SK-N-SH (cell line): Measurements from ENCODE around the gene MFAP1. TPM values are rescaled to one million over a fixed set of nuclear protein-coding genes. Genes with fewer than 3 reads are reported as not detected.

Experiments
- CTCF ChIA-PET: fragments of 300-600, 350-600 bp; formaldehyde crosslinking; extraction: SDS; loops from one replicate; lab custom pipeline; 2021; lab: Yijun Ruan, JAX
- POLR2A ChIA-PET: fragments of 350-600 bp; sonication (Branson Sonifier 250); formaldehyde crosslinking; extraction: SDS; loops from one replicate; lab custom pipeline; 2020; ENCODE audit warnings: antibody characterized with exemption, inconsistent platforms; lab: Yijun Ruan, JAX
- DNase-seq: peaks from one replicate; pipeline ENCODE4 v3.0.0; 2012
- H2AFZ ChIP-seq: fragments of 200-600 bp; sonication (generic); 2 replicates; pipeline ENCODE4 v1.8.1; 2016; ENCODE audit warnings: antibody characterized with exemption, mild to moderate bottlenecking, low read depth
- H3F3A ChIP-seq: fragments of 200-600 bp; sonication (generic); replicated peaks from 2 replicates; pipeline ENCODE3; 2016; ENCODE audit warnings: antibody characterized with exemption, mild to moderate bottlenecking; ENCODE audit not compliant: insufficient read depth
- H3K27ac ChIP-seq, 2 experiments: fragments of 200-500 bp in 1 of 2; fragments of 200-600 bp in 1 of 2; sonication (Bioruptor generic) in 1 of 2; sonication (generic), shearing (Covaris generic) in 1 of 2; 2 replicates each; pipeline versions ENCODE4 v1.5.1 to v1.6.1; 2014 to 2016; ENCODE audit warnings: low read depth in 2 of 2, inconsistent platforms in 1 of 2, low read length in 1 of 2, mild to moderate bottlenecking in 1 of 2, mixed read lengths in 1 of 2
- H3K27me3 ChIP-seq: fragments of 200-600 bp; sonication (generic), shearing (Covaris generic); 2 replicates; pipeline ENCODE4 v1.6.1; 2016; ENCODE audit warnings: mixed run types; ENCODE audit not compliant: insufficient read depth
- H3K36me3 ChIP-seq, 2 experiments: fragments of 200-500 bp in 1 of 2; fragments of 200-600 bp in 1 of 2; sonication (Bioruptor generic) in 1 of 2; sonication (generic) in 1 of 2; replicated peaks in 1 of 2; 2 replicates each; pipeline versions ENCODE3 to v1.5.1; 2014 to 2016; ENCODE audit warnings: low read length in 1 of 2, mild to moderate bottlenecking in 1 of 2; ENCODE audit not compliant: insufficient read depth in 2 of 2, control insufficient read depth in 1 of 2
- H3K4me1 ChIP-seq, 2 experiments: fragments of 200-500 bp in 1 of 2; fragments of 200-600 bp in 1 of 2; sonication (Bioruptor generic) in 1 of 2; sonication (generic), shearing (Covaris generic) in 1 of 2; 2 replicates each; pipeline versions ENCODE4 v1.5.1 to v1.6.1; 2014 to 2016; ENCODE audit warnings: low read depth in 1 of 2, low read length in 1 of 2, mixed run types in 1 of 2; ENCODE audit not compliant: insufficient read depth in 2 of 2, control insufficient read depth in 1 of 2
- H3K4me2 ChIP-seq: fragments of 200-600 bp; sonication (generic), shearing (Covaris generic); 2 replicates; pipeline ENCODE4 v1.6.1; 2017; ENCODE audit warnings: mixed run types
- H3K4me3 ChIP-seq, 2 experiments: fragments of 200-500 bp in 1 of 2; fragments of 200-600 bp in 1 of 2; sonication (Bioruptor generic) in 1 of 2; sonication (generic), shearing (Covaris generic) in 1 of 2; 2 replicates each; pipeline versions ENCODE4 v1.5.1 to v1.8.1; 2014 to 2016; ENCODE audit warnings: low read depth in 2 of 2, inconsistent platforms in 1 of 2, low read length in 1 of 2, mild to moderate bottlenecking in 1 of 2, mixed read lengths in 1 of 2, moderate library complexity in 1 of 2
- H3K79me2 ChIP-seq: fragments of 200-600 bp; sonication (generic); 2 replicates; pipeline ENCODE4 v1.8.1; 2017; ENCODE audit warnings: mild to moderate bottlenecking; ENCODE audit not compliant: insufficient read depth
- H3K9ac ChIP-seq: fragments of 200-600 bp; sonication (generic); 2 replicates; pipeline ENCODE4 v1.6.1; 2017; ENCODE audit warnings: mixed run types
- H3K9me2 ChIP-seq: fragments of 200-600 bp; sonication (generic); 2 replicates; pipeline ENCODE4 v1.6.1; 2017; ENCODE audit warnings: mixed run types
- H3K9me3 ChIP-seq: fragments of 200-600 bp; sonication (generic); 2 replicates; pipeline ENCODE4 v1.6.1; 2017; ENCODE audit warnings: mixed run types, mild to moderate bottlenecking, moderate library complexity
- H4K20me1 ChIP-seq: fragments of 200-600 bp; sonication (generic); 2 replicates; pipeline ENCODE4 v1.6.1; 2017; ENCODE audit warnings: mild to moderate bottlenecking, mixed run types; ENCODE audit not compliant: insufficient read depth
- EP300 ChIP-seq, 2 experiments: IDR thresholded peaks; 2 replicates each; pipeline versions ENCODE4 v1.4.0 to v1.6.1; 2012; ENCODE audit warnings: borderline replicate concordance in 1 of 2, low read depth in 1 of 2, low read length in 1 of 2
- EZH2phosphoT487 ChIP-seq: fragments of 200-600 bp; sonication (generic); IDR thresholded peaks from 2 replicates; pipeline ENCODE4 v1.6.1; 2017; ENCODE audit warnings: low read depth, mixed run types, mild to moderate bottlenecking, antibody characterized with exemption, moderate library complexity, borderline replicate concordance
- FOSL2 ChIP-seq: IDR thresholded peaks from 2 replicates; pipeline ENCODE4 v1.4.0; 2012; ENCODE audit warnings: low read depth, mild to moderate bottlenecking, moderate library complexity, borderline replicate concordance
- FOXJ3 ChIP-seq: sonication (generic); formaldehyde crosslinking; IDR thresholded peaks from 2 replicates; pipeline ENCODE4 v1.5.1; 2020; ENCODE audit warnings: mild to moderate bottlenecking, missing genetic modification reagents
- GABPA ChIP-seq: IDR thresholded peaks from 2 replicates; pipeline ENCODE4 v1.4.0; 2012; ENCODE audit warnings: low read depth, mild to moderate bottlenecking
- JUND ChIP-seq: IDR thresholded peaks from 2 replicates; pipeline ENCODE4 v1.4.0; 2012
- POLR2AphosphoS5 ChIP-seq: IDR thresholded peaks from 2 replicates; pipeline ENCODE4 v1.6.1; 2012; ENCODE audit warnings: low read depth, low read length
- RCOR1 ChIP-seq: fragments of 150-350 bp; IDR thresholded peaks from 2 replicates; pipeline ENCODE4 v1.6.1; 2017; ENCODE audit warnings: antibody characterized with exemption, low read length
- RXRA ChIP-seq: IDR thresholded peaks from 2 replicates; pipeline ENCODE4 v1.4.0; 2012; ENCODE audit warnings: low read depth, mild to moderate bottlenecking, borderline replicate concordance
- SIN3A ChIP-seq: IDR thresholded peaks from 2 replicates; pipeline ENCODE4 v1.6.1; 2012; ENCODE audit warnings: low read depth, mild to moderate bottlenecking, low read length, moderate library complexity, borderline replicate concordance
- TAF1 ChIP-seq: IDR thresholded peaks from 2 replicates; pipeline ENCODE4 v1.6.1; 2012; ENCODE audit warnings: low read depth, mild to moderate bottlenecking, low read length, moderate library complexity, borderline replicate concordance
- USF2 ChIP-seq: fragments of 150-350 bp; IDR thresholded peaks from 2 replicates; pipeline ENCODE4 v1.6.1; 2017; ENCODE audit warnings: antibody characterized with exemption, low read length, low read depth, borderline replicate concordance
- WGBS: methylation state at CpG from one replicate; pipeline ENCODE4 v1.1.6; 2017; ENCODE audit warnings: low lambda C conversion rate; 5-methylcytosine and 5-hydroxymethylcytosine counted together
- polyA plus RNA-seq, 3 experiments: library from polyadenylated mRNA; depleted of rRNA; stranded (reverse); fragments of >200 nt; gene quantifications; 2 replicates each; pipeline ENCODE4 v1.2.3, GENCODE V29; 2012
- TF ChIP-seq, protein P1 (sequence below): IDR thresholded peaks from 2 replicates; pipeline ENCODE4 v1.6.1; 2012; ENCODE audit warnings: mild to moderate bottlenecking, low read depth, low read length, moderate library complexity
- TF ChIP-seq, protein P2 (sequence below): IDR thresholded peaks from 2 replicates; pipeline ENCODE4; 2012
- TF ChIP-seq, protein P3 (sequence below): IDR thresholded peaks from 2 replicates; pipeline ENCODE4 v1.4.0; 2012; ENCODE audit warnings: low read depth
- TF ChIP-seq, protein P4 (sequence below): fragments of 150-350 bp; IDR thresholded peaks from 2 replicates; pipeline ENCODE4 v1.6.1; 2016; ENCODE audit warnings: mild to moderate bottlenecking, low read depth, low read length

Gene MFAP1
- polyA plus RNA-seq, 1 of the 3 experiments (the other 2 are of a cell fraction): 16.5 TPM

GRCh38 chr15:43800286-43801141 lies 24.0 kb downstream of the MFAP1 start, which contains the start of gene HYPK (continued):
- TF ChIP-seq EZH2phosphoT487 (no peak), USF2 (no peak), GABPA (peak; percentile 87), TAF1 (peak; percentile 85; the same call in 1 of the 2 replicates)
- TF ChIP-seq, protein P1, sequence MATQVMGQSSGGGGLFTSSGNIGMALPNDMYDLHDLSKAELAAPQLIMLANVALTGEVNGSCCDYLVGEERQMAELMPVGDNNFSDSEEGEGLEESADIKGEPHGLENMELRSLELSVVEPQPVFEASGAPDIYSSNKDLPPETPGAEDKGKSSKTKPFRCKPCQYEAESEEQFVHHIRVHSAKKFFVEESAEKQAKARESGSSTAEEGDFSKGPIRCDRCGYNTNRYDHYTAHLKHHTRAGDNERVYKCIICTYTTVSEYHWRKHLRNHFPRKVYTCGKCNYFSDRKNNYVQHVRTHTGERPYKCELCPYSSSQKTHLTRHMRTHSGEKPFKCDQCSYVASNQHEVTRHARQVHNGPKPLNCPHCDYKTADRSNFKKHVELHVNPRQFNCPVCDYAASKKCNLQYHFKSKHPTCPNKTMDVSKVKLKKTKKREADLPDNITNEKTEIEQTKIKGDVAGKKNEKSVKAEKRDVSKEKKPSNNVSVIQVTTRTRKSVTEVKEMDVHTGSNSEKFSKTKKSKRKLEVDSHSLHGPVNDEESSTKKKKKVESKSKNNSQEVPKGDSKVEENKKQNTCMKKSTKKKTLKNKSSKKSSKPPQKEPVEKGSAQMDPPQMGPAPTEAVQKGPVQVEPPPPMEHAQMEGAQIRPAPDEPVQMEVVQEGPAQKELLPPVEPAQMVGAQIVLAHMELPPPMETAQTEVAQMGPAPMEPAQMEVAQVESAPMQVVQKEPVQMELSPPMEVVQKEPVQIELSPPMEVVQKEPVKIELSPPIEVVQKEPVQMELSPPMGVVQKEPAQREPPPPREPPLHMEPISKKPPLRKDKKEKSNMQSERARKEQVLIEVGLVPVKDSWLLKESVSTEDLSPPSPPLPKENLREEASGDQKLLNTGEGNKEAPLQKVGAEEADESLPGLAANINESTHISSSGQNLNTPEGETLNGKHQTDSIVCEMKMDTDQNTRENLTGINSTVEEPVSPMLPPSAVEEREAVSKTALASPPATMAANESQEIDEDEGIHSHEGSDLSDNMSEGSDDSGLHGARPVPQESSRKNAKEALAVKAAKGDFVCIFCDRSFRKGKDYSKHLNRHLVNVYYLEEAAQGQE: no peak
- TF ChIP-seq, protein P2, sequence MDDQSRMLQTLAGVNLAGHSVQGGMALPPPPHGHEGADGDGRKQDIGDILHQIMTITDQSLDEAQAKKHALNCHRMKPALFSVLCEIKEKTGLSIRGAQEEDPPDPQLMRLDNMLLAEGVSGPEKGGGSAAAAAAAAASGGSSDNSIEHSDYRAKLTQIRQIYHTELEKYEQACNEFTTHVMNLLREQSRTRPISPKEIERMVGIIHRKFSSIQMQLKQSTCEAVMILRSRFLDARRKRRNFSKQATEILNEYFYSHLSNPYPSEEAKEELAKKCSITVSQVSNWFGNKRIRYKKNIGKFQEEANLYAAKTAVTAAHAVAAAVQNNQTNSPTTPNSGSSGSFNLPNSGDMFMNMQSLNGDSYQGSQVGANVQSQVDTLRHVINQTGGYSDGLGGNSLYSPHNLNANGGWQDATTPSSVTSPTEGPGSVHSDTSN: peak; percentile 14; the same call in 1 of the 2 replicates

- H3F3A ChIP-seq: peaks cover 45% of the 10 kb centered on the region
- H3K4me2 ChIP-seq: peak within 1 kb of the TSS; percentile 96
- H3K27ac ChIP-seq: peak within 1 kb of the TSS; percentile 71 to 92
- H3K27me3 ChIP-seq: no peaks in the 10 kb centered on the region
- no peaks in the 10 kb centered on the region for H3K9me2 ChIP-seq
- H3K36me3 ChIP-seq: peaks cover 46 to 50% of the 10 kb centered on the region in 2 experiments
- H3K4me3 ChIP-seq: peak within 1 kb of the TSS; percentile 90 to 94
- peaks cover 38% of the 10 kb centered on the region for H3K79me2 ChIP-seq
- peak within 1 kb of the TSS; percentile 84 for H3K9ac ChIP-seq
- no peak for DNase-seq
- H4K20me1 ChIP-seq: peaks cover 15% of the 10 kb centered on the region; the same call in 1 of the 2 replicates
- H2AFZ ChIP-seq: peak within 1 kb of the TSS; percentile 83
- peaks cover 3 to 14% of the 10 kb centered on the region in 2 experiments for H3K4me1 ChIP-seq
- TF ChIP-seq RCOR1 (no peak), FOXJ3 (CRISPR knock-in tag) (no peak), SIN3A (no peak), EP300 (IDR thresholded peaks at IDR 0.05; ENCODE audit: borderline replicate concordance in 1 of 2, low read depth in 1 of 2, low read length in 1 of 2) (no peak), POLR2AphosphoS5 (no peak), FOSL2 (no peak), JUND (no peak), RXRA (no peak)
- TF ChIP-seq, protein P3, sequence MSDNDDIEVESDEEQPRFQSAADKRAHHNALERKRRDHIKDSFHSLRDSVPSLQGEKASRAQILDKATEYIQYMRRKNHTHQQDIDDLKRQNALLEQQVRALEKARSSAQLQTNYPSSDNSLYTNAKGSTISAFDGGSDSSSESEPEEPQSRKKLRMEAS: no peak
- TF ChIP-seq, protein P4, sequence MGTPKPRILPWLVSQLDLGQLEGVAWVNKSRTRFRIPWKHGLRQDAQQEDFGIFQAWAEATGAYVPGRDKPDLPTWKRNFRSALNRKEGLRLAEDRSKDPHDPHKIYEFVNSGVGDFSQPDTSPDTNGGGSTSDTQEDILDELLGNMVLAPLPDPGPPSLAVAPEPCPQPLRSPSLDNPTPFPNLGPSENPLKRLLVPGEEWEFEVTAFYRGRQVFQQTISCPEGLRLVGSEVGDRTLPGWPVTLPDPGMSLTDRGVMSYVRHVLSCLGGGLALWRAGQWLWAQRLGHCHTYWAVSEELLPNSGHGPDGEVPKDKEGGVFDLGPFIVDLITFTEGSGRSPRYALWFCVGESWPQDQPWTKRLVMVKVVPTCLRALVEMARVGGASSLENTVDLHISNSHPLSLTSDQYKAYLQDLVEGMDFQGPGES: no peak
- WGBS: 97% methylated on average over 8 of the region's 8 CpGs
- H3K9me3 ChIP-seq: no peaks in the 10 kb centered on the region
- CTCF ChIA-PET: interaction anchor here (1.1 kb wide), 1 partner anchor 30 kb away, joined by 4 read pairs; no protein-coding TSS in a partner anchor
- POLR2A ChIA-PET: interaction anchor here (0.6 to 2.2 kb wide), 5 partner anchors 10 to 54 kb away, joined by 4 to 14 read pairs (median 5); partner anchors contain the start of genes MFAP1 and PDIA3
These were observed 24.6 kb downstream of the MFAP1 start, which contains the start of gene SERINC4 for GRCh38 chr15:43799945-43800285. TSS of gene SERINC4 (minus strand) at chr15:43800220. CDS start at chr15:43799986, 234 bp downstream.
